ENCODE results near the gene ESR1. TPM values are rescaled to one million over a fixed set of nuclear protein-coding genes. Genes with fewer than 3 reads are reported as not detected.

ESR1 gene
- total and polyA plus RNA-seq, 12 donors = 0.28 to 9.4 (median 3.8) TPM

GRCh38 chr6:152099446-152100182 is 292.1 kb downstream of the ESR1 start:
- Histone ChIP-seq H3K9me3 (replicated peaks in 1 of 3) (no peaks in the 10 kb centered on the region), H3K27ac (peak overlapping the region in 3 of 5 donors; percentile 1 to 60 (median 12)), H3K36me3 (replicated peaks in 1 of 2) (no peaks in the 10 kb centered on the region), H3K27me3 (no peaks in the 10 kb centered on the region), H3K4me3 (no peak overlapping the region), H3K4me1 (replicated peaks in 1 of 2) (peaks cover 5 to 14% of the 10 kb centered on the region in 2 donors)
- intact Hi-C loops (cut with DNase I) = no loop called here
- no peak for TF ChIP-seq CTCF (IDR thresholded peaks at IDR 0.05)
- TF ChIP-seq POLR2A (IDR thresholded peaks at IDR 0.05) = no peak
- WGBS, 4 donors = 89 to 92% (median 90%) methylated on average over 4 of the region's 4 CpGs
- DNase-seq = no peak

- Histone ChIP-seq H3K27ac (peak overlapping the region in 3 of 5 donors; percentile 1 to 60 (median 12)), H3K36me3 (replicated peaks in 1 of 2) (no peaks in the 10 kb centered on the region), H3K9me3 (replicated peaks in 1 of 3) (no peaks in the 10 kb centered on the region), H3K27me3 (no peaks in the 10 kb centered on the region), H3K4me1 (replicated peaks in 1 of 2) (peaks cover 0 to 9% of the 10 kb centered on the region in 2 donors), H3K4me3 (no peak overlapping the region)
- peak in 5 of 7 donors; percentile 36 to 67 (median 43) for DNase-seq
- WGBS, 4 donors = 46 to 73% (median 61%) methylated on average over 5 to 7 of the region's 7 CpGs
- intact Hi-C loops (cut with DNase I) = no loop called here
- TF ChIP-seq POLR2A (IDR thresholded peaks at IDR 0.05) (no peak), CTCF (IDR thresholded peaks at IDR 0.05) (no peak)
Observed at GRCh38 chr6:152100183-152100618, 292.7 kb downstream of the ESR1 start.

GRCh38 chr6:152107973-152108372 is 300.5 kb downstream of the ESR1 start:
- no peaks in the 10 kb centered on the region for H3K36me3 ChIP-seq (replicated peaks in 1 of 2)
- H3K4me1 ChIP-seq (replicated peaks in 1 of 2) = peaks cover 5 to 7% of the 10 kb centered on the region in 2 donors
- DNase-seq = no peak
- no peak overlapping the region for H3K27ac ChIP-seq
- intact Hi-C loops (cut with DNase I) = no loop called here
- no peak overlapping the region for H3K4me3 ChIP-seq
- no peaks in the 10 kb centered on the region for H3K9me3 ChIP-seq (replicated peaks in 1 of 3)
- H3K27me3 ChIP-seq = no peaks in the 10 kb centered on the region
- no peak for TF ChIP-seq POLR2A (IDR thresholded peaks at IDR 0.05)
- TF ChIP-seq CTCF (IDR thresholded peaks at IDR 0.05) = no peak
- 87 to 94% (median 94%) methylated on average over 4 of the region's 4 CpGs for WGBS, 4 donors

- Histone ChIP-seq H3K4me3 (no peak overlapping the region), H3K9me3 (replicated peaks in 1 of 3) (no peaks in the 10 kb centered on the region), H3K4me1 (replicated peaks in 1 of 2) (peaks cover 5 to 7% of the 10 kb centered on the region in 2 donors), H3K27me3 (no peaks in the 10 kb centered on the region), H3K36me3 (replicated peaks in 1 of 2) (no peaks in the 10 kb centered on the region), H3K27ac (peak overlapping the region in 2 of 5 donors; percentile 74 to 76)
- peak in 6 of 7 donors; percentile 45 to 74 (median 66) for DNase-seq
- 52 to 71% (median 58%) methylated on average over 20 of the region's 20 CpGs for WGBS, 4 donors
- no peak for TF ChIP-seq CTCF (IDR thresholded peaks at IDR 0.05)
- TF ChIP-seq POLR2A (IDR thresholded peaks at IDR 0.05) = no peak
- intact Hi-C loops (cut with DNase I) = no loop called here
Observed at GRCh38 chr6:152110886-152111820, 303.7 kb downstream of the ESR1 start.
